ENCODE data around the gene CFDP1. TPM values are rescaled to one million over a fixed set of nuclear protein-coding genes. Genes with fewer than 3 reads are reported as not detected.

Gene CFDP1
- total RNA-seq, 1 experiment from 2014 or later: 77.6 TPM

- no TSS peak for BruUV-seq (replicated peaks)
- H3K4me3 Mint-ChIP-seq (ENCODE audit: unreplicated experiment): peak within 1 kb of the TSS; percentile 96
- H3K9me3 Mint-ChIP-seq (ENCODE audit: unreplicated experiment): no peaks in the 10 kb centered on the region
- Histone ChIP-seq H3K27me3 (replicated peaks; ENCODE audit: control insufficient read depth, insufficient read depth, low read length) (no peaks in the 10 kb centered on the region), H3K4me1 (peaks cover 67% of the 10 kb centered on the region), H3K36me3 (ENCODE audit: control insufficient read depth, insufficient read depth, low read length) (0 out of 2 replicates have a peak, but pooled peaks cover 3% of the 10 kb centered on the region), H3K9me3 (no peaks in the 10 kb centered on the region), H3K4me3 (ENCODE audit: low read depth, low read length) (peak within 1 kb of the TSS; percentile 96)
- no peaks in the 10 kb centered on the region for H3K27me3 Mint-ChIP-seq (ENCODE audit: insufficient read depth, unreplicated experiment)
- intact Hi-C loops (cut with micrococcal nuclease; ENCODE audit: unreplicated experiment): loop anchor here (1.0 to 5.0 kb wide), 3 partner anchors 15 to 136 kb away; no protein-coding TSS in a partner anchor
- ChIA-PET POLR2A (interaction anchor here (1.0 to 1.7 kb wide), 2 partner anchors 15 to 58 kb away, joined by 3 to 7 read pairs; no protein-coding TSS in a partner anchor), CTCF (interaction anchor here (0.9 to 2.0 kb wide), 3 partner anchors 15 to 136 kb away, joined by 3 to 10 read pairs (median 3); no protein-coding TSS in a partner anchor)
- peaks cover 49% of the 10 kb centered on the region for H3K36me3 Mint-ChIP-seq (ENCODE audit: insufficient read depth, unreplicated experiment)
- peak within 1 kb of the TSS; percentile 89 for H3K27ac Mint-ChIP-seq (ENCODE audit: unreplicated experiment)
- no peak for TF ChIP-seq CTCF (IDR thresholded peaks at IDR 0.05; ENCODE audit: insufficient read depth in 1 of 2, low read depth in 1 of 2, low read length in 1 of 2, severe bottlenecking in 1 of 2, unreplicated experiment in 1 of 2)
- peak; percentile 94 to 97 for DNase-seq
- H3K4me1 Mint-ChIP-seq (ENCODE audit: low read depth, unreplicated experiment): peaks cover 47% of the 10 kb centered on the region
These were observed 181.8 kb downstream of the CFDP1 start, which contains the start of gene BCAR1 for GRCh38 chr16:75251280-75252048. TSS of gene BCAR1 (minus strand) at chr16:75251624. CDS start at chr16:75251482, 142 bp downstream.

DNA sequence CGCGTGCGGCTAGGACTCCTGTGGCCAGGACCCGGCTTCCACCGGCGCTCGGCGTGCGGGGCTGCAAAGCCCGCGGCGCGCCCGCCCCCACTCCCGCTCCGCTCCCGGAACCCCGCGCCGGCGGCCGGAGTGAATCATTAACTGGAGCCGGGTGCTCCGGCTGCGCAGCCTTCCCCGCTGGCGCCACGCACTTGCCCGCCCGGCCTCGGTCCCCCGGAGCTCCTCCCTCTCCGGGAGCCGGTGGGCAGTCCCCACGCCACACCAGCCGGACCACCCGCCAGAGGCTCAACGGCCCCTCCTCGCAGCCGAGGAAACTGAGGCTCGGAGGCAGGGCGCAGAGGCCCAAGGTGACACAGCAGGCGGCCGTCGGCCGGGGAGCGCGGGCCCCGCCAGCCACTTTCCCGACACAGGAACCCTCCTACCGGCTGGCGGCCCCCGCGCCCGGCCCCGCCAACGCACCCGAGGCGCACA, 182.5 kb downstream of the CFDP1 start:
- Histone ChIP-seq H3K27me3 (replicated peaks; ENCODE audit: control insufficient read depth, insufficient read depth, low read length) (no peaks in the 10 kb centered on the region), H3K36me3 (ENCODE audit: control insufficient read depth, insufficient read depth, low read length) (0 out of 2 replicates have a peak, but pooled peaks cover 3% of the 10 kb centered on the region), H3K4me3 (ENCODE audit: low read depth, low read length) (peak overlapping the region; percentile 96), H3K4me1 (peaks cover 74% of the 10 kb centered on the region), H3K9me3 (no peaks in the 10 kb centered on the region)
- H3K27ac Mint-ChIP-seq (ENCODE audit: unreplicated experiment): peak overlapping the region; percentile 89
- peak; percentile 83 to 89 for DNase-seq
- POLR2A ChIA-PET: interaction anchor here (0.6 to 1.7 kb wide), 4 partner anchors 15 to 126 kb away, joined by 3 to 7 read pairs (median 4); no protein-coding TSS in a partner anchor
- H3K4me3 Mint-ChIP-seq (ENCODE audit: unreplicated experiment): peak overlapping the region; percentile 96
- peaks cover 53% of the 10 kb centered on the region for H3K4me1 Mint-ChIP-seq (ENCODE audit: low read depth, unreplicated experiment)
- no peaks in the 10 kb centered on the region for H3K27me3 Mint-ChIP-seq (ENCODE audit: insufficient read depth, unreplicated experiment)
- intact Hi-C loops (cut with micrococcal nuclease; ENCODE audit: unreplicated experiment): loop anchor here (1.0 to 5.0 kb wide), 3 partner anchors 15 to 136 kb away; no protein-coding TSS in a partner anchor
- no TSS peak for BruUV-seq (replicated peaks)
- no peak for TF ChIP-seq CTCF (IDR thresholded peaks at IDR 0.05; ENCODE audit: insufficient read depth in 1 of 2, low read depth in 1 of 2, low read length in 1 of 2, severe bottlenecking in 1 of 2, unreplicated experiment in 1 of 2)
- CTCF ChIA-PET: interaction anchor here (0.6 to 2.0 kb wide), 7 partner anchors 9 to 136 kb away, joined by 3 to 10 read pairs (median 4); no protein-coding TSS in a partner anchor
- peaks cover 55% of the 10 kb centered on the region for H3K36me3 Mint-ChIP-seq (ENCODE audit: insufficient read depth, unreplicated experiment)
- H3K9me3 Mint-ChIP-seq (ENCODE audit: unreplicated experiment): no peaks in the 10 kb centered on the region

Data from Caco-2 (cell line).